WERI-Rb-1 (cell line): ENCODE results near the gene CDK17.

ENCODE experiments used
- DNase-seq: peaks from one replicate; pipeline ENCODE4 v3.0.0-alpha.2; 2020
- H3K27ac ChIP-seq: fragments of 250-450 bp; sonication (Bioruptor Pico); 2 replicates; pipeline ENCODE4 v1.5.1; 2020; ENCODE audit warnings: mild to moderate bottlenecking, moderate library complexity
- H3K27me3 ChIP-seq: fragments of 250-450 bp; sonication (Bioruptor Pico); 2 replicates; pipeline ENCODE4 v1.5.1; 2021; ENCODE audit warnings: mild to moderate bottlenecking, low read depth, moderate library complexity; ENCODE audit not compliant: insufficient read depth, severe bottlenecking
- H3K36me3 ChIP-seq: fragments of 250-450 bp; sonication (Bioruptor Pico); 2 replicates; pipeline ENCODE4 v1.5.1; 2020; ENCODE audit warnings: mild to moderate bottlenecking, moderate library complexity
- H3K4me3 ChIP-seq: 2 replicates; pipeline ENCODE4 v1.5.1; 2011; ENCODE audit warnings: low read depth, mild to moderate bottlenecking, control low read depth, low read length
- H3K9me3 ChIP-seq: fragments of 250-450 bp; sonication (Bioruptor Pico); 2 replicates; pipeline ENCODE4 v1.5.1; 2021; ENCODE audit warnings: mild to moderate bottlenecking, moderate library complexity; ENCODE audit not compliant: severe bottlenecking
- CTCF ChIP-seq: IDR thresholded peaks from 2 replicates; pipeline ENCODE4 v1.5.1; 2011; ENCODE audit warnings: low read depth, mild to moderate bottlenecking, control low read depth, inconsistent platforms, low read length

Gene CDK17

GRCh38 chr12:96361074-96361473, 39.2 kb downstream of the CDK17 start:
- Histone ChIP-seq H3K9me3 (no peaks in the 10 kb centered on the region), H3K4me3 (no peak overlapping the region), H3K27me3 (no peaks in the 10 kb centered on the region), H3K27ac (no peak overlapping the region), H3K36me3 (no peaks in the 10 kb centered on the region; the same call in 1 of the 2 replicates)
- no peak for DNase-seq
- TF ChIP-seq CTCF = no peak

GRCh38 chr12:96360550-96360949, 39.7 kb downstream of the CDK17 start:
- Histone ChIP-seq H3K9me3 (no peaks in the 10 kb centered on the region), H3K27ac (no peak overlapping the region), H3K4me3 (no peak overlapping the region), H3K36me3 (no peaks in the 10 kb centered on the region; the same call in 1 of the 2 replicates), H3K27me3 (no peaks in the 10 kb centered on the region)
- no peak for DNase-seq
- no peak for TF ChIP-seq CTCF

GRCh38 chr12:96359328-96359727, 40.9 kb downstream of the CDK17 start:
- Histone ChIP-seq H3K27ac (no peak overlapping the region), H3K36me3 (no peaks in the 10 kb centered on the region; the same call in 1 of the 2 replicates), H3K4me3 (no peak overlapping the region), H3K27me3 (no peaks in the 10 kb centered on the region), H3K9me3 (no peaks in the 10 kb centered on the region)
- no peak for DNase-seq
- TF ChIP-seq CTCF = no peak

GRCh38 chr12:96356831-96357230, 43.4 kb downstream of the CDK17 start:
- DNase-seq = no peak
- no peaks in the 10 kb centered on the region for H3K27me3 ChIP-seq
- no peak for TF ChIP-seq CTCF
- no peak overlapping the region for H3K27ac ChIP-seq
- H3K9me3 ChIP-seq = no peaks in the 10 kb centered on the region
- H3K4me3 ChIP-seq = no peak overlapping the region
- H3K36me3 ChIP-seq = no peaks in the 10 kb centered on the region; the same call in 1 of the 2 replicates

- DNase-seq = no peak
- TF ChIP-seq CTCF = no peak
- Histone ChIP-seq H3K27ac (no peak overlapping the region), H3K36me3 (no peaks in the 10 kb centered on the region), H3K27me3 (no peaks in the 10 kb centered on the region), H3K4me3 (no peak overlapping the region), H3K9me3 (no peaks in the 10 kb centered on the region)
Observed at GRCh38 chr12:96354844-96355534, 45.2 kb downstream of the CDK17 start.

- no peaks in the 10 kb centered on the region for H3K36me3 ChIP-seq
- H3K27ac ChIP-seq = no peak overlapping the region
- DNase-seq = no peak
- no peaks in the 10 kb centered on the region for H3K9me3 ChIP-seq
- H3K27me3 ChIP-seq = no peaks in the 10 kb centered on the region
- H3K4me3 ChIP-seq = no peak overlapping the region
- no peak for TF ChIP-seq CTCF
Observed at GRCh38 chr12:96354326-96354725, 45.9 kb downstream of the CDK17 start.
